ENCODE data around the gene STK31. TPM values are rescaled to one million over a fixed set of nuclear protein-coding genes. Genes with fewer than 3 reads are reported as not detected.

STK31 gene
- total RNA-seq, 2 donors from 2014 or later: 1.4 to 1.6 TPM

- Mint-ChIP-seq H3K9me3 (peaks cover 4% of the 10 kb centered on the region), H3K27me3 (ENCODE audit: insufficient read depth) (no peaks in the 10 kb centered on the region), H3K4me1 (peaks cover 12% of the 10 kb centered on the region), H3K27ac (no peak overlapping the region), H3K36me3 (ENCODE audit: low read depth) (peaks cover 3% of the 10 kb centered on the region), H3K4me3 (no peak overlapping the region)
- Histone ChIP-seq H3K27ac (ENCODE audit: low read depth, low read length) (no peak overlapping the region), H3K9me3 (ENCODE audit: control insufficient read depth, low read length) (no peaks in the 10 kb centered on the region), H3K4me3 (ENCODE audit: low read length) (no peak overlapping the region), H3K27me3 (ENCODE audit: control insufficient read depth, insufficient read depth, low read length, poor library complexity, severe bottlenecking) (no peaks in the 10 kb centered on the region), H3K36me3 (ENCODE audit: control insufficient read depth, insufficient read depth, low read length) (no peaks in the 10 kb centered on the region), H3K4me1 (ENCODE audit: control insufficient read depth, insufficient read depth, low read length) (no peaks in the 10 kb centered on the region), H3K9ac (ENCODE audit: extremely low read depth, low read length, poor library complexity, severe bottlenecking) (no peak overlapping the region)
- DNase-seq: no peak
- 35 to 54% methylated on average over 4 to 7 of the region's 8 CpGs for WGBS, 2 experiments (ENCODE audit: insufficient coverage in 1 of 2, insufficient read length in 1 of 2)
- TF ChIP-seq CTCF (conservative IDR thresholded peaks at IDR 0.05): peak; percentile 88
Measured at GRCh38 chr7:23712368-23713284, 2.6 kb downstream of the STK31 start.

GRCh38 chr7:23713285-23714149 is 3.5 kb downstream of the STK31 start:
- Histone ChIP-seq H3K27me3 (ENCODE audit: control insufficient read depth, insufficient read depth, low read length, poor library complexity, severe bottlenecking) (no peaks in the 10 kb centered on the region), H3K36me3 (ENCODE audit: control insufficient read depth, insufficient read depth, low read length) (no peaks in the 10 kb centered on the region), H3K4me1 (ENCODE audit: control insufficient read depth, insufficient read depth, low read length) (no peaks in the 10 kb centered on the region), H3K9ac (ENCODE audit: extremely low read depth, low read length, poor library complexity, severe bottlenecking) (no peak overlapping the region), H3K27ac (ENCODE audit: low read depth, low read length) (no peak overlapping the region), H3K4me3 (ENCODE audit: low read length) (no peak overlapping the region), H3K9me3 (ENCODE audit: control insufficient read depth, low read length) (no peaks in the 10 kb centered on the region)
- WGBS, 2 experiments (ENCODE audit: insufficient coverage in 1 of 2, insufficient read length in 1 of 2): 88 to 90% methylated on average over 2 to 5 of the region's 6 CpGs
- Mint-ChIP-seq H3K27me3 (ENCODE audit: insufficient read depth) (no peaks in the 10 kb centered on the region), H3K4me3 (no peak overlapping the region), H3K27ac (no peak overlapping the region), H3K4me1 (peaks cover 12% of the 10 kb centered on the region), H3K36me3 (ENCODE audit: low read depth) (no peaks in the 10 kb centered on the region), H3K9me3 (peaks cover 2% of the 10 kb centered on the region)
- DNase-seq: no peak
- TF ChIP-seq CTCF (conservative IDR thresholded peaks at IDR 0.05): no peak

- Mint-ChIP-seq H3K9me3 (peaks cover 2% of the 10 kb centered on the region), H3K27me3 (ENCODE audit: insufficient read depth) (no peaks in the 10 kb centered on the region), H3K36me3 (ENCODE audit: low read depth) (no peaks in the 10 kb centered on the region), H3K4me1 (peaks cover 12% of the 10 kb centered on the region), H3K4me3 (no peak overlapping the region), H3K27ac (no peak overlapping the region)
- Histone ChIP-seq H3K9ac (ENCODE audit: extremely low read depth, low read length, poor library complexity, severe bottlenecking) (no peak overlapping the region), H3K27me3 (ENCODE audit: control insufficient read depth, insufficient read depth, low read length, poor library complexity, severe bottlenecking) (no peaks in the 10 kb centered on the region), H3K36me3 (ENCODE audit: control insufficient read depth, insufficient read depth, low read length) (no peaks in the 10 kb centered on the region), H3K4me3 (ENCODE audit: low read length) (no peak overlapping the region), H3K27ac (ENCODE audit: low read depth, low read length) (no peak overlapping the region), H3K9me3 (ENCODE audit: control insufficient read depth, low read length) (no peaks in the 10 kb centered on the region), H3K4me1 (ENCODE audit: control insufficient read depth, insufficient read depth, low read length) (no peaks in the 10 kb centered on the region)
- TF ChIP-seq CTCF (conservative IDR thresholded peaks at IDR 0.05): no peak
- no peak for DNase-seq
- 40 to 58% methylated on average over 1 to 2 of the region's 2 CpGs for WGBS, 2 experiments (ENCODE audit: insufficient coverage in 1 of 2, insufficient read length in 1 of 2)
Measured at GRCh38 chr7:23714150-23714464, 4.1 kb downstream of the STK31 start.
